Measurements from ENCODE around the gene STPG1.

The STPG1 gene

GRCh38 chr1:24421502-24421901 lies 7.9 kb upstream of the STPG1 start:
- DNase-seq (ENCODE audit: low spot score): no peak
- TF ChIP-seq CTCF (IDR thresholded peaks at IDR 0.05; ENCODE audit: extremely low read depth, insufficient read depth, missing control alignments): no peak

GRCh38 chr1:24420547-24420946 lies 7.0 kb upstream of the STPG1 start:
- DNase-seq (ENCODE audit: low spot score): no peak
- in situ Hi-C loops (cut with MboI; ENCODE audit: low pct_unique_long_range_greater_than_20kb, low sequenced_read_pairs, unreplicated experiment): no loop called here
- TF ChIP-seq CTCF (IDR thresholded peaks at IDR 0.05; ENCODE audit: extremely low read depth, insufficient read depth, missing control alignments): no peak

More at GRCh38 chr1:24421502-24421901, 7.9 kb upstream of the STPG1 start:
- in situ Hi-C loops (cut with MboI; ENCODE audit: low pct_unique_long_range_greater_than_20kb, low sequenced_read_pairs, unreplicated experiment): no loop called here

DNA sequence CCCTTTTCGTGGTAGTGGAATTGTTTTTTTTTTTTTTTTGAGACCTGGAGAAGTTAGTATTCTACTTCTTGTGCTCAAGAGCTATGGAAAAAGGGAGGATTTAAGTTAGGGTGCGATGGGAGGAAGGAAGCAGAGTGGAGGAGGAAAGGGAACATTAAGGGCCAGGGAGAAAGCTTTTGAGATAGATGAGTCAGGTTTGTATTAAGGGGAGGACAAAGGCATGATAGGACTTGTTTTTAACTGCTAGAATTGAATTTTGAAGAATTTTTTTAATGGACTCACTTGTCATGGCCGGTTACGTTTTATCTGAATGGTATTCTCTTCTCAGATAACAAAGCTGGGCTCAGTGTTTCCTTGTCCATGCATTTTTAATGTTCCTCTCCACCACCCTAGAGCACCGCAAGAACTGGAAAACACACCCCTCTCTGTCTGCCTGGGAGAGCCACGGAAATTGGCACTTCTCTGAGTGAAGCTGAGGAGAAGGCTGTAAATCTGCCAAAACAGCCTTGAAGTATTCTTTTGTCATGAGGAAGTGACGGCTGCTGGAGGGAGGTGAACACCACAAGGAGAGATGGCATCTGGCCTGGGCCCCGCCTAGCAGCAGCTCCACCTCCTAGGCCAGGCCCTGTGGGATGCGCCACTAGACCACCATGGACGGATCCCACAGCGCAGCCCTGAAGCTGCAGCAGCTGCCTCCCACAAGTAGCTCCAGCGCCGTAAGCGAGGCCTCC lies 5.5 kb upstream of the STPG1 start:
- in situ Hi-C loops (cut with MboI; ENCODE audit: low pct_unique_long_range_greater_than_20kb, low sequenced_read_pairs, unreplicated experiment): no loop called here
- TF ChIP-seq CTCF (IDR thresholded peaks at IDR 0.05; ENCODE audit: extremely low read depth, insufficient read depth, missing control alignments): no peak
- no peak for DNase-seq (ENCODE audit: low spot score)

DNA sequence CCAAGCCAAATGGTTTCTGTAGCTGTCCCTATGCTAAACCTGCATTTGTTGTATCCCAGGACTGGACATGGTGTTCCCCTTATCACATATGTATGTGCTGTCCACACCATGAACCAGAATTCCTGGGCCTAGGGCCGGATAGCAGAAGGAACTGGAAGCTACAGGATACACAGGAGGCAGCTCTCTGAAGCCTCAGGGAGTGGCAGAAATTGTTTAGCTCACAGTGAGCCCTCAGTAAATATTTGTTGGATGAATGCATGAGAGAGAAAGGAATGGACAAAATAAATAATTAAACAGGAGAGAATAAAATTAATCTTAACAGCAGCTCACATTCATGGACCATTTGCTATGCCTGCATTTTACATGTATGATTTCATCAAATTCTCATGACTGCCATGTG lies 4.1 kb upstream of the STPG1 start:
- in situ Hi-C loops (cut with MboI; ENCODE audit: low pct_unique_long_range_greater_than_20kb, low sequenced_read_pairs, unreplicated experiment): no loop called here
- DNase-seq (ENCODE audit: low spot score): no peak
- no peak for TF ChIP-seq CTCF (IDR thresholded peaks at IDR 0.05; ENCODE audit: extremely low read depth, insufficient read depth, missing control alignments)

GRCh38 chr1:24416666-24417391 lies 3.2 kb upstream of the STPG1 start:
- in situ Hi-C loops (cut with MboI; ENCODE audit: low pct_unique_long_range_greater_than_20kb, low sequenced_read_pairs, unreplicated experiment): no loop called here
- DNase-seq (ENCODE audit: low spot score): peak; percentile 45
- no peak for TF ChIP-seq CTCF (IDR thresholded peaks at IDR 0.05; ENCODE audit: extremely low read depth, insufficient read depth, missing control alignments)

GRCh38 chr1:24415910-24416665 lies 2.5 kb upstream of the STPG1 start:
- DNase-seq (ENCODE audit: low spot score): no peak
- in situ Hi-C loops (cut with MboI; ENCODE audit: low pct_unique_long_range_greater_than_20kb, low sequenced_read_pairs, unreplicated experiment): no loop called here
- no peak for TF ChIP-seq CTCF (IDR thresholded peaks at IDR 0.05; ENCODE audit: extremely low read depth, insufficient read depth, missing control alignments)
